Caco-2 (cell line): ENCODE measurements around the gene SRSF12. TPM values are rescaled to one million over a fixed set of nuclear protein-coding genes. Genes with fewer than 3 reads are reported as not detected.

ENCODE experiments used
- BruUV-seq: library from RNA; stranded (reverse); fragments of 400-500 nt; replicated peaks from 2 replicates; lab custom pipeline; 2021; lab: Mats Ljungman, UMichigan
- CTCF ChIA-PET: fragments of 300-600 bp; sonication (Branson Sonifier 250); formaldehyde crosslinking; loops from one replicate; lab custom pipeline; 2022; ENCODE audit warnings: antibody characterized with exemption; lab: Charles Lee
- POLR2A ChIA-PET: fragments of 300-600 bp; sonication (Branson Sonifier 250); formaldehyde crosslinking; loops from one replicate; lab custom pipeline; 2022; ENCODE audit warnings: antibody characterized with exemption; lab: Charles Lee
- DNase-seq, 2 experiments: peaks; one replicate each; pipeline versions ENCODE4 v3.0.0 to v3.0.0-alpha.2; 2020 to 2022
- H3K27me3 ChIP-seq: replicated peaks from 2 replicates; pipeline ENCODE4 v1.6.0; 2011; ENCODE audit warnings: low read length; ENCODE audit not compliant: control insufficient read depth, insufficient read depth
- H3K36me3 ChIP-seq: 2 replicates; pipeline ENCODE4 v1.5.1; 2011; ENCODE audit warnings: low read length; ENCODE audit not compliant: control insufficient read depth, insufficient read depth
- H3K4me1 ChIP-seq: fragments of 250-450 bp; sonication (Bioruptor Pico); 2 replicates; pipeline ENCODE4 v1.5.1; 2020; ENCODE audit warnings: mild to moderate bottlenecking
- H3K4me3 ChIP-seq: 2 replicates; pipeline ENCODE4 v1.5.1; 2011; ENCODE audit warnings: low read depth, mild to moderate bottlenecking, control low read depth, low read length
- H3K9me3 ChIP-seq: fragments of 250-450 bp; sonication (Bioruptor Pico); 2 replicates; pipeline ENCODE4 v1.5.1; 2020; ENCODE audit warnings: mild to moderate bottlenecking, moderate library complexity
- H3K27ac Mint-ChIP-seq: one replicate; pipeline ENCODE4 v1.8.0; 2022; ENCODE audit warnings: mixed read lengths; ENCODE audit not compliant: unreplicated experiment
- H3K27me3 Mint-ChIP-seq: one replicate; pipeline ENCODE4 v1.8.0; 2022; ENCODE audit warnings: mixed read lengths; ENCODE audit not compliant: insufficient read depth, unreplicated experiment
- H3K36me3 Mint-ChIP-seq: one replicate; pipeline ENCODE4 v1.8.0; 2022; ENCODE audit warnings: mild to moderate bottlenecking, mixed read lengths; ENCODE audit not compliant: insufficient read depth, unreplicated experiment
- H3K4me1 Mint-ChIP-seq: one replicate; pipeline ENCODE4 v1.8.0; 2022; ENCODE audit warnings: low read depth, mixed read lengths; ENCODE audit not compliant: unreplicated experiment
- H3K4me3 Mint-ChIP-seq: one replicate; pipeline ENCODE4 v1.8.0; 2022; ENCODE audit warnings: mild to moderate bottlenecking, moderate library complexity, mixed read lengths; ENCODE audit not compliant: unreplicated experiment
- H3K9me3 Mint-ChIP-seq: one replicate; pipeline ENCODE4 v1.8.0; 2022; ENCODE audit warnings: mixed read lengths; ENCODE audit not compliant: unreplicated experiment
- intact Hi-C: fragments of 100-400 bp; cut with micrococcal nuclease; formaldehyde crosslinking; loops from one replicate; pipeline ENCODE4 v1.10.0; 2022; ENCODE audit not compliant: unreplicated experiment
- total RNA-seq: library from RNA; stranded (reverse); gene quantifications from 2 replicates; pipeline ENCODE4 v1.2.3, GENCODE V29; 2022
- TF ChIP-seq, protein P1 (sequence below), 2 experiments: fragments of 200-600 bp in 1 of 2; IDR thresholded peaks; 1 replicate in 1 of 2; 2 replicates in 1 of 2; pipeline versions ENCODE4 v1.5.1 to v1.8.0; 2011 to 2022; ENCODE audit warnings: antibody characterized with exemption in 1 of 2, control low read depth in 1 of 2, inconsistent platforms in 1 of 2, low read depth in 1 of 2, low read length in 1 of 2, mild to moderate bottlenecking in 1 of 2, moderate library complexity in 1 of 2; ENCODE audit not compliant: insufficient read depth in 1 of 2, severe bottlenecking in 1 of 2, unreplicated experiment in 1 of 2

SRSF12 gene
- total RNA-seq, 1 experiment from 2014 or later = 0.79 TPM

DNA sequence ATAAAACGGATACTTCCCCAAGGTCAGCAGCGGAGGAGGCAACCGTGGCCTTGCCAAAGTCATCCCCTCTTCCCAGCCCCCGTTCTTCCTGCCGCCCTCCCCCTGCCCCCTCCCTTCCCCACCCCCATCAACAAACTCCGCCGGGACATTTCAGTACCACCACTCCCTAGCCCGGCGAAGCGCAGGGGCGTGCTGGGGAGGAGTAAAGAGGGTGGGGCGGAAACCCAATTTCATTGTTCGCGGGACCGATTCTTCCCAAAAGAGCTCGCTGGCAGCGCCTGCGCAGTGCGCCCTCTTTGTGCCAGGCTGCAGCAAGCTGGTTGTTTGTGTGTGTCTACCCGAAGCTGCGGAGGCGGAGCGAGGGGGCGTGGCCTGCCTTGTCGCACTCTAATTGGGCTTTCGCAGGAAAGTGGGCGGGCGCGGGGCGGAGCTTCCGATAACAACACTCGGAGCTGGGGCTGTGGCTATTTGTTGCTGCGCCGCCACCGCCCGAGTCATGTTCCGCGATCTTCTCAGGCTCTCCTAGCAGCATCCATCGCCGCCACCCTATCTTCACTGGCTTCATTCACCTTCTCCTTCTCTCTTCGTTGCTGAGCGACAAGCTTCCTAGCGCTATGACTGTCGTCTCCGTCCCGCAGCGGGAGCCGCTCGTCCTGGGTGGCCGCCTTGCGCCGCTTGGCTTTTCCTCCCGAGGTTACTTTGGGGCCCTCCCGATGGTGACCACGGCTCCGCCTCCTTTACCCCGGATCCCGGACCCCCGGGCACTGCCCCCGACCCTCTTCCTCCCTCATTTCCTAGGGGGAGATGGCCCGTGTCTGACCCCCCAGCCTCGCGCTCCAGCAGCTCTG lies 37.4 kb downstream of the SRSF12 start, which contains the start of gene PNRC1:
TSS of gene PNRC1 (plus strand) at position 471 of the 848 bp plus-strand sequence. CDS start at position 615, 144 bp downstream.
- Mint-ChIP-seq H3K9me3 (no peaks in the 10 kb centered on the region), H3K27ac (peak within 1 kb of the TSS; percentile 91), H3K27me3 (no peaks in the 10 kb centered on the region), H3K36me3 (peaks cover 55% of the 10 kb centered on the region), H3K4me1 (peaks cover 4% of the 10 kb centered on the region), H3K4me3 (peak within 1 kb of the TSS; percentile 93)
- peaks cover 2% of the 10 kb centered on the region; the same call in 1 of the 2 replicates for H3K36me3 ChIP-seq
- TSS peak; percentile 22 for BruUV-seq
- intact Hi-C loops = loop anchor here (1.0 to 2.0 kb wide), 4 partner anchors 9 to 98 kb away; no protein-coding TSS in a partner anchor
- TF ChIP-seq, protein P1, sequence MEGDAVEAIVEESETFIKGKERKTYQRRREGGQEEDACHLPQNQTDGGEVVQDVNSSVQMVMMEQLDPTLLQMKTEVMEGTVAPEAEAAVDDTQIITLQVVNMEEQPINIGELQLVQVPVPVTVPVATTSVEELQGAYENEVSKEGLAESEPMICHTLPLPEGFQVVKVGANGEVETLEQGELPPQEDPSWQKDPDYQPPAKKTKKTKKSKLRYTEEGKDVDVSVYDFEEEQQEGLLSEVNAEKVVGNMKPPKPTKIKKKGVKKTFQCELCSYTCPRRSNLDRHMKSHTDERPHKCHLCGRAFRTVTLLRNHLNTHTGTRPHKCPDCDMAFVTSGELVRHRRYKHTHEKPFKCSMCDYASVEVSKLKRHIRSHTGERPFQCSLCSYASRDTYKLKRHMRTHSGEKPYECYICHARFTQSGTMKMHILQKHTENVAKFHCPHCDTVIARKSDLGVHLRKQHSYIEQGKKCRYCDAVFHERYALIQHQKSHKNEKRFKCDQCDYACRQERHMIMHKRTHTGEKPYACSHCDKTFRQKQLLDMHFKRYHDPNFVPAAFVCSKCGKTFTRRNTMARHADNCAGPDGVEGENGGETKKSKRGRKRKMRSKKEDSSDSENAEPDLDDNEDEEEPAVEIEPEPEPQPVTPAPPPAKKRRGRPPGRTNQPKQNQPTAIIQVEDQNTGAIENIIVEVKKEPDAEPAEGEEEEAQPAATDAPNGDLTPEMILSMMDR (IDR thresholded peaks at IDR 0.05; ENCODE audit: insufficient read depth in 1 of 2, low read depth in 1 of 2, low read length in 1 of 2, severe bottlenecking in 1 of 2, unreplicated experiment in 1 of 2) = no peak
- DNase-seq = peak; percentile 98 to 99
- no peaks in the 10 kb centered on the region for H3K9me3 ChIP-seq
- 0 out of 2 replicates have a peak, but pooled peaks cover 4% of the 10 kb centered on the region for H3K4me1 ChIP-seq
- peak within 1 kb of the TSS; percentile 100 for H3K4me3 ChIP-seq
- ChIA-PET POLR2A (interaction anchor here (0.6 to 1.4 kb wide), 18 partner anchors 9 to 1010 kb away, joined by 3 to 15 read pairs (median 3); partner anchors contain the start of gene RNGTT), CTCF (interaction anchor here (0.7 to 3.2 kb wide), 6 partner anchors 10 to 291 kb away, joined by 3 to 29 read pairs (median 4); no protein-coding TSS in a partner anchor)
- no peaks in the 10 kb centered on the region for H3K27me3 ChIP-seq

DNA sequence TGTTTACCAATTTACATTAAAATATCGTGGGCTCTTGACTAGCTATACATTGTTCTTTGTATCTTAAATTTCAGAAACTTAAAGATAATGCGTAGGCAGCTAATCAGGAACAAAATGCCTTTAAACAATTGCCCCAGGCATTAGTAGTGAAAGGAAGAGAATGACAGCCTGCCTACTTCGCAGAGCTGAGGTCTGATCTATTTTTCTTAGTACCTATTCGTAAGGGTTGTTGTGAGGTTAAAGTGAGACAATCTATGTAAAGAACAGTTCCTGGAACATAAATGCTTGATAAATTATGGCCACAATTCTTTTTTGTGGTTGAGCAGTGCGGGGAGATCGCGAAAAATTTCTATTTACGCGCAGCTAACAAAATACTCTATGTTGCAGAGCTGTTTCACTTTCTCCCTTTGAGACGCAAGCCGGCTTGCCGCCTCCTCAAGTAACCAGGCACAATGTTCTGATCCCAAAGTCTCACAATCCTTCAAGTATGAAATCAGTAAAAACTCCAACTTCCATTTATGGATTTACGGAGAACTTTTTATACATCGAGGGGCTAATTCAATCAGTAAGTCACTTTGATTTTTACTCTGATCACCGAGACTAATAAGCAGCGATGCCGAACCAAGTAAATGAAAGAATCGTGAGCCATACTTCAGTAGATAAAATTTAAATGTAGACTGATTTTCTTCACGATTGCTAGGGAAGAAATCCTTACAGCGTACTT lies 38.2 kb downstream of the SRSF12 start:
- Histone ChIP-seq H3K4me1 (0 out of 2 replicates have a peak, but pooled peaks cover 4% of the 10 kb centered on the region), H3K9me3 (no peaks in the 10 kb centered on the region), H3K36me3 (peaks cover 2% of the 10 kb centered on the region; the same call in 1 of the 2 replicates), H3K27me3 (no peaks in the 10 kb centered on the region), H3K4me3 (peak overlapping the region; percentile 100)
- intact Hi-C loops = loop anchor here (1.0 to 2.0 kb wide), 4 partner anchors 8 to 97 kb away; no protein-coding TSS in a partner anchor
- Mint-ChIP-seq H3K9me3 (no peaks in the 10 kb centered on the region), H3K4me1 (peaks cover 4% of the 10 kb centered on the region), H3K4me3 (peak overlapping the region; percentile 93), H3K27me3 (no peaks in the 10 kb centered on the region), H3K36me3 (peaks cover 47% of the 10 kb centered on the region), H3K27ac (peak overlapping the region; percentile 84)
- DNase-seq = peak in 1 of 2 experiments; percentile 20
- CTCF ChIA-PET = interaction anchor here (0.6 to 3.2 kb wide), 6 partner anchors 9 to 161 kb away, joined by 3 to 29 read pairs (median 4); no protein-coding TSS in a partner anchor
- POLR2A ChIA-PET = interaction anchor here (0.8 to 1.4 kb wide), 13 partner anchors 9 to 116 kb away, joined by 3 to 15 read pairs (median 4); partner anchors contain the start of gene RNGTT
- BruUV-seq = TSS peak; percentile 85
- TF ChIP-seq, protein P1 (IDR thresholded peaks at IDR 0.05; ENCODE audit: insufficient read depth in 1 of 2, low read depth in 1 of 2, low read length in 1 of 2, severe bottlenecking in 1 of 2, unreplicated experiment in 1 of 2) = no peak
